ENCODE data around the gene ELMOD2. TPM values are rescaled to one million over a fixed set of nuclear protein-coding genes. Genes with fewer than 3 reads are reported as not detected.

The ELMOD2 gene
- polyA plus RNA-seq, 1 donor from 2014 or later = 101 TPM

GRCh38 chr4:140497747-140498636, 26.0 kb upstream of the ELMOD2 start, which contains the start of gene MGAT4D:
Gene MGAT4D (minus strand): TSS chr4:140498293. CDS start chr4:140498222, 71 bp downstream.
- no peaks in the 10 kb centered on the region for H3F3A ChIP-seq (ENCODE audit: insufficient read depth, low read length, poor library complexity, severe bottlenecking)
- no peak within 1 kb of the TSS for H2AFZ ChIP-seq (ENCODE audit: low read depth, low read length)
- H3K9me2 ChIP-seq (ENCODE audit: insufficient read depth, low read length) = no peaks in the 10 kb centered on the region
- H3K9me3 ChIP-seq (ENCODE audit: low read length) = peaks cover 4% of the 10 kb centered on the region
- peaks cover 25% of the 10 kb centered on the region for H3K27me3 ChIP-seq (ENCODE audit: insufficient read depth, low read depth, low read length)
- no peaks in the 10 kb centered on the region for H3K79me2 ChIP-seq (replicated peaks; ENCODE audit: insufficient read depth, low read length)
- H3K27ac ChIP-seq (ENCODE audit: low read length) = no peak within 1 kb of the TSS
- H4K20me1 ChIP-seq (ENCODE audit: insufficient read depth) = no peaks in the 10 kb centered on the region
- H3K9ac ChIP-seq (ENCODE audit: low read length) = no peak within 1 kb of the TSS
- TF ChIP-seq REST (IDR thresholded peaks at IDR 0.05; ENCODE audit: borderline replicate concordance) (no peak), EZH2 (IDR thresholded peaks at IDR 0.05; ENCODE audit: borderline replicate concordance, insufficient read depth, low read length, poor library complexity, severe bottlenecking) (no peak), MXI1 (conservative IDR thresholded peaks at IDR 0.05; ENCODE audit: poor library complexity, severe bottlenecking) (no peak)
- no peak within 1 kb of the TSS for H3K4me3 ChIP-seq (ENCODE audit: low read length)
- no peak within 1 kb of the TSS for H3K4me2 ChIP-seq (ENCODE audit: low read length)
- H3K36me3 ChIP-seq (ENCODE audit: insufficient read depth, low read length) = no peaks in the 10 kb centered on the region

- Histone ChIP-seq H3K9ac (ENCODE audit: low read length) (no peak overlapping the region), H3K4me3 (ENCODE audit: low read length) (no peak overlapping the region), H3K4me2 (ENCODE audit: low read length) (no peak overlapping the region), H3K36me3 (ENCODE audit: insufficient read depth, low read length) (no peaks in the 10 kb centered on the region), H3F3A (ENCODE audit: insufficient read depth, low read length, poor library complexity, severe bottlenecking) (no peaks in the 10 kb centered on the region), H4K20me1 (ENCODE audit: insufficient read depth) (no peaks in the 10 kb centered on the region), H3K9me2 (ENCODE audit: insufficient read depth, low read length) (no peaks in the 10 kb centered on the region), H3K9me3 (ENCODE audit: low read length) (peaks cover 4% of the 10 kb centered on the region), H2AFZ (ENCODE audit: low read depth, low read length) (no peak overlapping the region), H3K27ac (ENCODE audit: low read length) (no peak overlapping the region), H3K27me3 (ENCODE audit: insufficient read depth, low read depth, low read length) (peaks cover 25% of the 10 kb centered on the region), H3K79me2 (replicated peaks; ENCODE audit: insufficient read depth, low read length) (no peaks in the 10 kb centered on the region)
- TF ChIP-seq RAD21 (conservative IDR thresholded peaks at IDR 0.05) = no peak
- TF ChIP-seq REST (IDR thresholded peaks at IDR 0.05; ENCODE audit: borderline replicate concordance) = no peak
- TF ChIP-seq EZH2 (IDR thresholded peaks at IDR 0.05; ENCODE audit: borderline replicate concordance, insufficient read depth, low read length, poor library complexity, severe bottlenecking) = no peak
- TF ChIP-seq POLR2AphosphoS5 (IDR thresholded peaks at IDR 0.05) = no peak
- no peak for TF ChIP-seq SMC3 (conservative IDR thresholded peaks at IDR 0.05; ENCODE audit: poor library complexity)
- TF ChIP-seq MXI1 (conservative IDR thresholded peaks at IDR 0.05; ENCODE audit: poor library complexity, severe bottlenecking) = no peak
- no peak for TF ChIP-seq TAF1 (IDR thresholded peaks at IDR 0.05; ENCODE audit: low read depth)
- TF ChIP-seq EP300 (conservative IDR thresholded peaks at IDR 0.05; ENCODE audit: poor library complexity, severe bottlenecking) = no peak
- TF ChIP-seq CTCF (IDR thresholded peaks at IDR 0.05; ENCODE audit: poor library complexity, severe bottlenecking) = no peak
These were observed 24.6 kb upstream of the ELMOD2 start for GRCh38 chr4:140499391-140499790.

Measured in neural cell (in vitro differentiated cells).